HepG2 (cell line): ENCODE results near the gene NEDD8. TPM values are rescaled to one million over a fixed set of nuclear protein-coding genes. Genes with fewer than 3 reads are reported as not detected.
A peak's percentile ranks its signal among the peaks of the same experiment; 100 is the strongest.

Experiments used
- ATAC-seq: fragments of 200-7000 bp; cut with Tn5 transposase; 3 replicates; pipeline ENCODE4 v1.9.1; 2020; ENCODE audit warnings: mild to moderate bottlenecking, moderate library complexity
- BruUV-seq: library from RNA; stranded (reverse); fragments of 400-500 nt; replicated peaks from 2 replicates; lab custom pipeline; 2021; lab: Mats Ljungman, UMichigan
- CTCF ChIA-PET: fragments of 300-600 bp; formaldehyde crosslinking; extraction: SDS; loops from one replicate; lab custom pipeline; 2021; ENCODE audit warnings: low total read pairs, inconsistent platforms, low intra/inter-chr PET ratio; lab: Yijun Ruan, JAX
- POLR2A ChIA-PET: fragments of 350-600 bp; sonication (Branson Sonifier 250); formaldehyde crosslinking; loops from one replicate; lab custom pipeline; 2020; ENCODE audit warnings: antibody characterized with exemption, inconsistent platforms; lab: Yijun Ruan, JAX
- DNase-seq: peaks from one replicate; pipeline ENCODE4 v3.0.0-alpha.2; 2015; ENCODE audit warnings: low spot score
- FAIRE-seq: peaks from 3 replicates; lab custom pipeline; 2011; peaks lifted over from hg19 to GRCh38; lab: Jason Lieb, UNC
- H2AFZ ChIP-seq: one replicate; pipeline ENCODE4 v1.6.1; 2011; ENCODE audit warnings: low read length, inconsistent platforms
- H3K27ac ChIP-seq: fragments of 300-600 bp; 3 replicates; pipeline ENCODE4 v1.8.0; 2011; ENCODE audit warnings: mixed run types, mild to moderate bottlenecking, mixed read lengths, low read length, inconsistent platforms; ENCODE audit not compliant: insufficient read depth; ENCODE audit errors: extremely low read length
- H3K27me3 ChIP-seq, 2 experiments: fragments of 200-600 bp in 1 of 2; 2 replicates in 1 of 2; 3 replicates in 1 of 2; pipeline versions ENCODE4 v1.6.0 to v1.8.0; 2011; ENCODE audit warnings: low read length in 2 of 2, mild to moderate bottlenecking in 2 of 2, moderate library complexity in 2 of 2, inconsistent platforms in 1 of 2; ENCODE audit not compliant: insufficient read depth in 2 of 2, control insufficient read depth in 1 of 2
- H3K36me3 ChIP-seq, 2 experiments: fragments of 200-600 bp in 1 of 2; replicated peaks in 1 of 2; 2 replicates in 1 of 2; 3 replicates in 1 of 2; pipeline versions ENCODE4 v1.5.1 to v1.8.0; 2011; ENCODE audit warnings: low read length in 2 of 2, inconsistent platforms in 1 of 2; ENCODE audit not compliant: insufficient read depth in 2 of 2, control insufficient read depth in 1 of 2
- H3K4me1 ChIP-seq: 2 replicates; pipeline ENCODE4 v1.5.1; 2012; ENCODE audit warnings: low read length, inconsistent platforms; ENCODE audit not compliant: insufficient read depth
- H3K4me2 ChIP-seq: 2 replicates; pipeline ENCODE4 v1.6.0; 2011; ENCODE audit warnings: low read depth, low read length, inconsistent platforms
- H3K4me3 ChIP-seq, 3 experiments: fragments of 200-600 bp in 1 of 3; sonication (generic), shearing (Covaris generic) in 1 of 3; replicated peaks in 1 of 3; 2 replicates each; pipeline ENCODE4 v1.5.1; 2011 to 2016; ENCODE audit warnings: low read length in 3 of 3, inconsistent platforms in 2 of 3, low read depth in 2 of 3, mild to moderate bottlenecking in 2 of 3, control low read depth in 1 of 3, mixed read lengths in 1 of 3; ENCODE audit not compliant: insufficient read depth in 1 of 3
- H3K79me2 ChIP-seq: one replicate; pipeline ENCODE4 v1.6.1; 2011; ENCODE audit warnings: low read length, inconsistent platforms; ENCODE audit not compliant: insufficient read depth
- H3K9ac ChIP-seq: 2 replicates; pipeline ENCODE4 v1.6.0; 2011; ENCODE audit warnings: mild to moderate bottlenecking, low read depth, low read length, inconsistent platforms; ENCODE audit not compliant: insufficient read depth
- H3K9me3 ChIP-seq: 2 replicates; pipeline ENCODE4 v1.5.1; 2012; ENCODE audit warnings: mild to moderate bottlenecking, low read length
- H4K20me1 ChIP-seq: 2 replicates; pipeline ENCODE4 v1.6.0; 2011; ENCODE audit warnings: inconsistent platforms, mild to moderate bottlenecking, low read length, moderate library complexity; ENCODE audit not compliant: insufficient read depth
- AGO2 ChIP-seq: fragments of 200-400 bp; formaldehyde crosslinking; optimal IDR thresholded peaks from 2 replicates; pipeline ENCODE3; 2017; ENCODE audit warnings: mild to moderate bottlenecking, low read depth, low read length, moderate library complexity
- FOXO4 ChIP-seq: sonication (generic); formaldehyde crosslinking; conservative IDR thresholded peaks from 2 replicates; pipeline ENCODE4 v1.8.1; 2023; ENCODE audit warnings: missing genetic modification reagents
- IKZF1 ChIP-seq: fragments of 450-650 bp; IDR thresholded peaks from 2 replicates; pipeline ENCODE4 v1.7.1; 2016
- MTA1 ChIP-seq: sonication (generic); formaldehyde crosslinking; IDR thresholded peaks from 2 replicates; pipeline ENCODE4 v1.4.0; 2020; ENCODE audit warnings: missing genetic modification reagents, mild to moderate bottlenecking, borderline replicate concordance
- STAT5B ChIP-seq: sonication (generic); formaldehyde crosslinking; IDR thresholded peaks from 2 replicates; pipeline ENCODE4 v1.4.0; 2020; ENCODE audit warnings: missing genetic modification reagents
- ZNF10 ChIP-seq: sonication (generic); formaldehyde crosslinking; IDR thresholded peaks from 2 replicates; pipeline ENCODE4 v1.4.0; 2020; ENCODE audit warnings: mild to moderate bottlenecking, low read depth, missing genetic modification reagents, borderline replicate concordance
- WGBS: methylation state at CpG from one replicate; pipeline ENCODE4 v1.1.6; 2017; ENCODE audit warnings: low lambda C conversion rate; 5-methylcytosine and 5-hydroxymethylcytosine counted together
- in situ Hi-C: cut with HindIII; loops from 2 replicates; pipeline ENCODE4 v1.10.0; 2017; ENCODE audit warnings: low pct_unique_long_range_greater_than_20kb; ENCODE audit not compliant: extremely low pct_ligation_motif_present
- intact Hi-C: fragments of 100-400 bp; cut with micrococcal nuclease; formaldehyde crosslinking; loops from one replicate; pipeline ENCODE4 v1.10.0; 2022; ENCODE audit not compliant: unreplicated experiment
- polyA plus RNA-seq, 8 experiments: library from polyadenylated mRNA; depleted of rRNA in 3 of 8; stranded (reverse) in 7 of 8; unstranded in 1 of 8; fragments of >200 nt; fragmentation: Illumina TruSeq in 4 of 8; extraction: Trizol in 4 of 8; gene quantifications; 2 replicates each; pipeline versions ENCODE4 v1.2.1 to v1.2.3, GENCODE V29; 2011 to 2016; ENCODE audit warnings: low read depth in 4 of 8, missing spikeins in 1 of 8, mixed read lengths in 1 of 8; ENCODE audit not compliant: insufficient read depth in 1 of 8
- total RNA-seq, 5 experiments: library from RNA; depleted of rRNA; stranded (reverse); fragments of >200 nt; fragmentation: Illumina TruSeq; extraction: Trizol; gene quantifications; 2 replicates each; pipeline ENCODE4 v1.2.3, GENCODE V29; 2016; ENCODE audit warnings: low read depth in 1 of 5

NEDD8 gene
- total and polyA plus RNA-seq, 2 of the 13 experiments (the other 11 are each of a cell fraction or from before 2014, with no cell fraction given), result 535 to 713 TPM

- no peak for TF ChIP-seq STAT5B
- no peak for ATAC-seq
- BruUV-seq, result no TSS peak
- FAIRE-seq, result no peak
- H3K27me3 ChIP-seq, result no peaks in the 10 kb centered on the region
- in situ Hi-C loops, result no loop called here
- no peak overlapping the region for H3K9ac ChIP-seq
- ChIA-PET POLR2A (interaction anchor here (4.8 kb wide), 1 partner anchor 8 kb away, joined by 27 read pairs; the partner anchor contains the start of gene RABGGTA), CTCF (no interaction called here)
- no peak overlapping the region for H3K4me2 ChIP-seq
- H3K9me3 ChIP-seq, result no peaks in the 10 kb centered on the region
- H3K79me2 ChIP-seq, result peaks cover 2% of the 10 kb centered on the region
- intact Hi-C loops, result no loop called here
- DNase-seq, result no peak
- H3K4me3 ChIP-seq, result no peak overlapping the region
- H4K20me1 ChIP-seq, result no peaks in the 10 kb centered on the region
- H3K36me3 ChIP-seq, result no peaks in the 10 kb centered on the region
- no peak overlapping the region for H2AFZ ChIP-seq
- no peak overlapping the region for H3K27ac ChIP-seq
- no peaks in the 10 kb centered on the region for H3K4me1 ChIP-seq
- WGBS, result 94% methylated on average over 5 of the region's 5 CpGs
Measured at GRCh38 chr14:24278424-24278823, 46.3 kb upstream of the NEDD8 start.

GRCh38 chr14:24277606-24278321, 45.6 kb upstream of the NEDD8 start:
- H3K4me1 ChIP-seq, result peaks cover 2% of the 10 kb centered on the region
- no peaks in the 10 kb centered on the region for H4K20me1 ChIP-seq
- no peaks in the 10 kb centered on the region for H3K36me3 ChIP-seq
- peaks cover 2% of the 10 kb centered on the region for H3K79me2 ChIP-seq
- H3K27me3 ChIP-seq, result no peaks in the 10 kb centered on the region
- no TSS peak for BruUV-seq
- H3K4me2 ChIP-seq, result no peak overlapping the region
- no peak overlapping the region for H3K9ac ChIP-seq
- 0 out of 2 replicates have a peak, but pooled peaks have one; percentile 26 for TF ChIP-seq MTA1
- peak; percentile 29 for TF ChIP-seq AGO2
- TF ChIP-seq FOXO4, result 0 out of 2 replicates have a peak, but pooled peaks have one; percentile 82
- TF ChIP-seq ZNF10 (CRISPR knock-in tag), result 0 out of 2 replicates have a peak, but pooled peaks have one; percentile 34
- no peak for TF ChIP-seq IKZF1
- ATAC-seq, result no peak
- no peak for FAIRE-seq
- in situ Hi-C loops, result no loop called here
- intact Hi-C loops, result no loop called here
- WGBS, result 94% methylated on average over 11 of the region's 11 CpGs
- DNase-seq, result no peak
- H3K4me3 ChIP-seq, result no peak overlapping the region
- H2AFZ ChIP-seq, result no peak overlapping the region
- H3K27ac ChIP-seq, result no peak overlapping the region
- ChIA-PET CTCF (no interaction called here), POLR2A (interaction anchor here (4.8 kb wide), 1 partner anchor 7 kb away, joined by 27 read pairs; the partner anchor contains the start of gene RABGGTA)
- no peaks in the 10 kb centered on the region for H3K9me3 ChIP-seq
